GM10248 (cell line): ENCODE measurements around the gene EDC4.

Experiments used
- CTCF ChIA-PET: fragments of 300-600 bp; sonication (Branson Sonifier 250); formaldehyde crosslinking; extraction: SDS; loops from one replicate; lab custom pipeline; 2021; ENCODE audit warnings: antibody characterized with exemption; lab: Yijun Ruan, JAX
- POLR2A ChIA-PET: fragments of 350-650 bp; sonication (Branson Sonifier 250); formaldehyde crosslinking; extraction: SDS; loops from one replicate; lab custom pipeline; 2020; ENCODE audit warnings: antibody characterized with exemption; lab: Yijun Ruan, JAX
- DNase-seq: peaks from one replicate; pipeline ENCODE4 v3.0.0; 2012; ENCODE audit errors: extremely low spot score
- CTCF ChIP-seq: IDR thresholded peaks from 2 replicates; pipeline ENCODE4 v1.5.1; 2012; ENCODE audit warnings: mild to moderate bottlenecking, low read depth; ENCODE audit errors: extremely low read depth, missing control alignments, control extremely low read depth

EDC4 gene

GRCh38 chr16:67874372-67874771, 1.5 kb downstream of the EDC4 start:
- POLR2A ChIA-PET, result interaction anchor here (0.6 kb wide), 1 partner anchor 19 kb away, joined by 4 read pairs; the partner anchor contains the start of gene PSKH1
- no peak for DNase-seq
- CTCF ChIA-PET, result interaction anchor here (1.5 to 3.9 kb wide), 4 partner anchors 9 to 353 kb away, joined by 3 to 29 read pairs (median 14); partner anchors contain the start of gene NRN1L
- TF ChIP-seq CTCF, result no peak

GRCh38 chr16:67877064-67877463, 4.2 kb downstream of the EDC4 start:
- ChIA-PET POLR2A (no interaction called here), CTCF (interaction anchor here (1.0 to 1.8 kb wide), 5 partner anchors 9 to 205 kb away, joined by 3 to 6 read pairs (median 4); no protein-coding TSS in a partner anchor)
- TF ChIP-seq CTCF, result no peak
- no peak for DNase-seq

- no peak for TF ChIP-seq CTCF
- CTCF ChIA-PET, result interaction anchor here (1.3 to 1.5 kb wide), 3 partner anchors 11 to 162 kb away, joined by 3 to 5 read pairs (median 4); no protein-coding TSS in a partner anchor
- DNase-seq, result no peak
- POLR2A ChIA-PET, result interaction anchor here (0.6 to 1.1 kb wide), 2 partner anchors 15 to 16 kb away, joined by 3 read pairs; partner anchors contain the start of gene PSKH1
Measured at GRCh38 chr16:67878232-67878631, 5.4 kb downstream of the EDC4 start.

GRCh38 chr16:67878846-67879245, 6.0 kb downstream of the EDC4 start:
- no peak for TF ChIP-seq CTCF
- no peak for DNase-seq
- CTCF ChIA-PET, result interaction anchor here (1.3 to 1.5 kb wide), 3 partner anchors 11 to 162 kb away, joined by 3 to 5 read pairs (median 4); no protein-coding TSS in a partner anchor
- POLR2A ChIA-PET, result interaction anchor here (0.6 to 1.1 kb wide), 2 partner anchors 14 to 17 kb away, joined by 3 read pairs; partner anchors contain the start of gene PSKH1

GRCh38 chr16:67879462-67879861, 6.6 kb downstream of the EDC4 start:
- DNase-seq, result no peak
- CTCF ChIA-PET, result interaction anchor here (0.9 to 1.5 kb wide), 4 partner anchors 10 to 161 kb away, joined by 3 to 5 read pairs (median 4); no protein-coding TSS in a partner anchor
- POLR2A ChIA-PET, result interaction anchor here (1.1 kb wide), 1 partner anchor 18 kb away, joined by 3 read pairs; no protein-coding TSS in a partner anchor
- TF ChIP-seq CTCF, result no peak

- POLR2A ChIA-PET, result no interaction called here
- no peak for DNase-seq
- CTCF ChIA-PET, result interaction anchor here (0.9 to 1.5 kb wide), 2 partner anchors 10 to 13 kb away, joined by 3 to 4 read pairs; no protein-coding TSS in a partner anchor
- TF ChIP-seq CTCF, result no peak
Measured at GRCh38 chr16:67879936-67880335, 7.1 kb downstream of the EDC4 start.
